Endothelial cell of umbilical vein (primary cell): ENCODE data around the gene TRAPPC3.

ENCODE experiments used
- CTCF ChIP-seq, 2 donors: IDR thresholded peaks; 1 replicate in 1 of 2; 2 replicates in 1 of 2; pipeline ENCODE4 v1.5.1; 2011; ENCODE audit warnings: low read length in 2 of 2, mild to moderate bottlenecking in 2 of 2, moderate library complexity in 2 of 2, control low read depth in 1 of 2, inconsistent platforms in 1 of 2, low read depth in 1 of 2; ENCODE audit not compliant: insufficient read depth in 1 of 2; ENCODE audit errors: extremely low read depth in 1 of 2
- GATA2 ChIP-seq: IDR thresholded peaks from 2 replicates; pipeline ENCODE4 v1.7.0; 2011; ENCODE audit warnings: low read depth, mild to moderate bottlenecking, moderate library complexity, mixed read lengths, low read length; ENCODE audit not compliant: insufficient read length, insufficient read depth
- MAX ChIP-seq: IDR thresholded peaks from 2 replicates; pipeline ENCODE4 v1.6.1; 2011; ENCODE audit not compliant: insufficient read depth, insufficient read length
- POLR2A ChIP-seq: IDR thresholded peaks from 2 replicates; pipeline ENCODE4 v1.6.1; 2012; ENCODE audit warnings: low read depth, mild to moderate bottlenecking, control low read depth, low read length

- no peak for TF ChIP-seq MAX
- TF ChIP-seq POLR2A: no peak
- no peak for TF ChIP-seq CTCF (IDR thresholded peaks at IDR 0.05; ENCODE audit: extremely low read depth in 1 of 2, insufficient read depth in 1 of 2, low read depth in 1 of 2, low read length in 2 of 2)
- no peak for TF ChIP-seq GATA2
Observed at GRCh38 chr1:36126797-36127500, 22.3 kb downstream of the TRAPPC3 start.
